ENCODE results near the gene RNASET2.
"Not testable (repeated sequence)": the region's sequence is repeated elsewhere in the genome, so short reads cannot be mapped to it uniquely, and the experiment has no call there.

RNASET2 gene

DNA sequence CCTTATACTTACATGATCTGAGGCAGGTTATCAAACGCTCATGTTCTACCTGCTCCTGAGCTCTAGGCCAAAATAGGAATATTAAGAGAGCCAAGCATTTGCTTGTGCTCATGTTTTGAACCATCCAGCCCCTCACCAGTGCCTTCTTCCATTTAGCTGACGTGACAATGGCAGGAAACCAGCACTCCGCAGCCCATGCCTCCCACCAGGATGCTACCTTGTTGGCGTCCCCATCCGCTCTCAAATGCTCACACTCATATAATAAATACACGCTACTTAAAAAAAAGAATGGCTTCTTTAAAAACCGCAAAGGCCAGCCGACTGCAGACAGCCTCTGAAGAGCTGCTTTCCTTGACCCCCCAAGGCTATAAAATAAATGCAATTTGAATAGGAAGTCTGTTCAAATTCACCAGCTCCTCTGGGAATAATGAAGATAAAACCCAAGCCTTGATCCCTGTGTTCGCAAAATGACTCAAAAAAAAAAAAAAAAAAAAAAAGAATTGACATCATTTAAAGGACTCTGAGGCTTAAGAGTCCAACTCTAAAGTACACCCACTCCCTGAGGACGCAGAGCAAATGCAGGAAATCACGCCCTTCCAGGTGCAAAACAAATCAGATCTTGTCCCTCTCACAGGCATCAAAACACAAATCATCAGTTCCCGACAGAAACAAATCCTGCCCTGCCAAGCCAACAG, 29.0 kb downstream of the RNASET2 start:
- DNase-seq (ENCODE audit: low spot score): no peak

DNA sequence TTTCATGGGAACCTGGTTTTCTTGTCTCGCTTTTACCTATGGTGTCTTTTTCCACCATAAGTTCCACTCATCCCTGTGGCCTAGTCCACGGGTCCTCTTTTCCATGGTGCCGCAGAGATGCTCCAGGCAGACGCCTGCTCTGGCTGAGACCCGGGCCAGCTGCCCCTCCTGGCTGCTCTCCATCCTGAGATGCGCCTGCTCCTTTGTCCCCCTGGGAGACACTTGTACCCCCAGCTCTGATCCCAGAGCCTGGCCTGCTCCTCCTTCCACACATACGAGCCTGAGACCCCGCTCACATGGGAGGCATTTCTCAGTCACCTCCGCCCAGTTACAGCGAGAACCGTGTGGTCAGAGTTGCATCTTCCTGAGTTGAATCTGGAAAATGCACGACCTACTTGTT, 29.6 kb downstream of the RNASET2 start:
- DNase-seq (ENCODE audit: low spot score): no peak

DNA sequence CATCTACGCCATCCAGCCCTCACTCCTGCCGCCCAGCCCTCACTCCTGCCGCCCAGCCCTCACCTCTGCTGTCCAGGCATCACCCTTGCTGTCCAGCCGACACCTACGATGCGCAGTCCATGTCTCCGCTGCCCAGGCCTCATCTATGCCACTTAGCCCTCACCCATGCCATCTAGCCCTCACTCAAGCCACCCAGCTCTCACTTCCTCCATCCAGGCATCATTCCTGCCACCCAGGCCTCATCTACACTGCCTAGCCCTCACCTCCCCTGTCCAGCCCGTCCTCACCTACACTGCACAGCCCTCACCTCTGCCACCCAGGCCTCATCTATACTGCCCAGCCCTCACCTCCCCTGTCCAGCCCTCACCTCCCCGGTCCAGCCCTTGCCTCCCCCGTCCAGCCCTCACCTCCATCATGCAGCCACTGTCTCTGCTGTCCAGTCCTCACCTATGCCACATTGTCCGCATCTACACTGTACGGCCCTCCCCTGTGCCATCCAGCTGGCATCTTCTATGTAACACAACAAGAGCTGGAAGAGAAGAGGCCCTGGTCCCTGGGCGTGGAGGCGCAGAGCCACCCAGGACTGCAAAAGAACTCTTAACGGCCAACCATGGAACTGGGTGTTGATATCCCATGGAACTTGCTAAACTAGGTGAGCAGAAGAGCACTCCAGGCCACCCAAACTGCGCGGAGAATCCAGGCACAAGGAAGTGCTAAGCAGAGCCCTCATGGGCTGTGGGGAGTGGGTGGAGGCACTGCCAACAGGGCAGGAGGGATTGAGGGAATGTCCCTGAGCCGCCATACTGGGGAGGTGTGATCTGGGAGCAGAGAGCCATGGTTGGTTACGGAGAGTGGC, 31.0 kb downstream of the RNASET2 start:
- DNase-seq (ENCODE audit: low spot score): no peak

DNA sequence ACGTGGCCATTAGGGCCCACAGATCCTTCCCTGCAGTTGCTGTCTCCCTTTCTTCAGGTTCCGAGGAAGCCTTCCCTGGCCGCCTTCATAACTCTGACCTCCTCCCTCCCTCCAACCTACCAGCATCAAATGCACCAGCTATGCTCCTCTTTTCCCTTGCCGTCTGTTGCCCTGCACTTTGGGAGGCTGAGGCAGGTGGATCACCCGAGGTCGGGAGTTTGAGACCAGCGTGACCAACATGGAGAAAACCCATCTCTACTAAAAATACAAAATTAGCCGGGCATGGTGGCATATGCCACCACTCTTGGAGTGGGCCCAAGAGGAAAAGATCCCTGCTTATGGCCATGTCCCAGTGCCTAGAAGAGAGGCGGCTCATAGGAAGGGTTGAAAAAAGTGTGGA, 31.8 kb downstream of the RNASET2 start:
- DNase-seq (ENCODE audit: low spot score): no peak

DNA sequence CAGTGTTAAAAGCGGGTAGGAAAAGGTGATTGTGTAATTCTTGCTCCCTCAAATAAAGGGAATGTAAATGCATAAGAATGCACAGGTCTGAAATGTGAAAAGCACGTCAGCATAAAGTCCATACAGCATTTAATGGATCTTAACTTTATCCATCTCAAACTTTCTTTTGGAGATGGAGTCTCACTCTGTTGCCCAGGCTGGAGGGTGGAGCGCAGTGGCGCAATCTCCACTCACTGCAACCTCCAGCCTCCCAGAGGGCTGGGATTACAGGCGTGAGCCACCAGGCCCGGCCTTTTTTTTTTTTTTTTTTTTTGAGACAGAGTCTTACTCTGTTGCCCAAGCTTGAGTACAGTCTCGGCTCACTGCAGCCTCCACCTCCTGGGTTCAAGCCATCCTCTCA, 33.4 kb downstream of the RNASET2 start:
- DNase-seq (ENCODE audit: low spot score): no peak

DNA sequence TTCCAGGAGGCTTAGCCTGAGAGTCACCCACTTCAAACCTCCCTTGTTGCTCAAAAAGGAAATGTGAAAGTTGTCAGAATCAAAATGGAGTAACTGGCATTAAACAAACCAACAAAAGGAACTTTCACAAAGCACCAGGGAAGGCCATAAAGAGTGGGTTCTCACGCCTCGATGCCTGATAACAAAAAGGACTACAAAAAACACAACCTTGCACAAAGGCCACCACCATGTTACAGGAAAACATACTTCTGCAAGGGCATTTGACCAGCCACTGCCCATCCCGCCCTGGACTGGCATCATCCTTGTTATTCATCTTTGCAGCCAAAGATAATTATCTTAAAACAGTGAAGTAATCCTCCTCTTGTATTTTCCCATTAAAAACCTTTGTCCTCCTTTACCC, 34.8 kb downstream of the RNASET2 start:
- no peak for DNase-seq (ENCODE audit: low spot score)

DNA sequence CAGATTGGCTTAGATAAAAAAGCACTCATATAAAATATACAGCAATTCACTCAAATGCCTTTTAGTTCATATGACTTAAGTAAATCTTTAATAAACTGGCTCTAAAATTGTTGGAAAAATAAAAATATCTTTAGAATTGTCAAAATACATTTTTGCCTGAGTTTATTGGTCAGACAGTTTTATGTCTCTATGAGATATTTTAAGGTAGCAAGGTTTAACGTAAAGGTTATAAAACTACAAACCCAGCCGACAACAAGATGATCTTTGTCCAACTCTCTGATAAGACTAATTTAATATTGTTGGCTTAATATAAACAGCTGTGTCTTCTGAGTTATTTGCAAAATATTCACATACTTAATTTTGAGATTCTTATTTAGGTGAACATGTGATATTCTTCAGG, 39.5 kb downstream of the RNASET2 start:
- DNase-seq (ENCODE audit: low spot score): no peak

DNA sequence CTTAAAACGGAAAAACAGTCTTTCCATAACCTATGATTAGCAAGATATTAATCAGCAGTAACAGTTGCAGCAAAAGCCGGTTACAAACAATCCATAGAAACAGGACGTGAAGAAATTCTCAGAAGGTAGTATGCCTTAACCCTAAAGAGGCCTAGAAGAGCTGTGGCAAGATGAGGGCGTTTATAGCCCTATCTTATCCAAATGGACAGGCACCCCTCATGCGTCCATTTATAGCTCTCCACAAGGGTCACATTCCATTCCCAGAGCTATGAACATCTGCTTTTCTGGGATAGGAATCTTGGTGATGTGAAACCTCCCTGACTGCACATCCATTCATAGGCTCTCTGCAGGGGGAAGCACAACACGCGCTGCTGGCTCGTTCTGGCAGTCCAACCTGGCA, 40.9 kb downstream of the RNASET2 start:
- DNase-seq (ENCODE audit: low spot score): not testable (repeated sequence)

DNA sequence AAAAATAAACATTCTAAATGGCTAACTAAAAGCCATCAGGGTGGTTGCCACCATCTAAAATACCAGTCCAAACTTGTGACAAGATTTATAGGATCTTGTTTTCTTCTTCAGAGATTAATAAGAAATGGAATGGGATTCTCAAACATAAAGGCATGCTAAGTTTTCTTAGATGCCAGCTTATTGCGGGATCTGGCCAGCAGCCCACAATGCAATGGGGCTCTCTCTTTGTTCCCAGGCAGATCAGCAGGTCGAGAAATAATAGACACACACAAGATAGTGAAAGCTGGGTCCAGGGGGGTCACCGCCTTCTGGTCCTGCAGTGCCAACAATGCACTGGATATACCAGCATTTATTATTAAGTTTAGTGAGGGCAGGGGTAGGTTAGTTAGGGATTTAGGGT, 41.4 kb downstream of the RNASET2 start:
- DNase-seq (ENCODE audit: low spot score): not testable (repeated sequence)

DNA sequence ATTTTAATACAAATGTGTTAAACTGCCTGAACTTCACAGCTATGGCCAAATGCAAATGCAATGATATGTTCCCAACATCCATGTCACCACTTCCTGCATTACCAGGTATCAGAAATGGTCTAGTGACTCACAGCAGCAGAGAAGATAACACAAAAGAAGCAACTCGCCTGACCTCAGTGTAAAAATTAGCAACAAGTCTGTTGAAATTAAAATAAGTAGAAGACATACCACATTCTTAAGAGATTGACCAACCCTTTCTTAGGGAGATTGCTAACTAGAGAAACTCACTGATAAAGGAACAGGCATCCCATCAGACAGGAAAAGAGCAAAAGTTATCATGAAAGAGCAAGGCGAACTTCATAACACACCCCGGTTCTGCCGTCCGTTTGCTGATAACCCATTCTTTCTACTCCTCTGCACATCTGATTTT, 45.1 kb downstream of the RNASET2 start:
- no peak for DNase-seq (ENCODE audit: low spot score)

DNA sequence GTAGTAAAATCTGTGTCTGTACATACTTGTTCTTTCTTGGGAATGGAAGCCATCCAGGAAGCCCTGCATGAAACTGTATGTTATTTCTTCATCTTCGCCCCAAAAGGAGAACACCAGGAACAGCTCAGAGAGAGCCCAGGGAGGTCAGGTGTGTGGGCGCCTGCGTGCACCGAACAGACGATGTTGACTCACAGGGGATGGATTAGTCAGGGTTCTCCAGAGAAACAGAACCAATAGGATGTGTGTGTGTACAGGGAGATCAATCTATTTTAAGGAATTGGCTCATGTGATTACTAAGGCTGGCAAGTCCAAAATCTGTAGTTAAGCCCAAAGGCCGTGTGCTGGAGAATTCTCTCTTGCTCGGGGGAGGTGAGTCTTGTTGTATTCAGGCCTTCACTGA, 45.7 kb downstream of the RNASET2 start:
- DNase-seq (ENCODE audit: low spot score): no peak

DNA sequence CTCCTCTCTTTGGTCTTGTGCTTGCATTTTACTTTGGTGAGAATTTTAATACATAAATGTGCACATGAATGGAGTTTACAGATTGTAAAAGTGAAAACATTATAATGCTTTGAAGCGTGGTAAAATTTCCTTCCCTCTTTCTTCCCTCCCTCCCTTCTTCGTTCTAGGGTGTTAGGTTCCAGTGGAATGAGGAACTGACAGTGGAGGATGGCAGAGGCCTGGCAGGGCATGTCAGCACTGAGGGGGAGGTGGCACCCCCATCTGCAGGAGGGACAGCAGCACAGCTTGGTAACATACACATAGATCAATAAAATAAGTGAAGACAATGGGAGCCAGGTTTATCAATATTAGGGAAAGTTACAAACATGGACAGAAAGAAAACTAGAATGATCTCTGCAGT, 47.5 kb downstream of the RNASET2 start:
- DNase-seq (ENCODE audit: low spot score): no peak

DNA sequence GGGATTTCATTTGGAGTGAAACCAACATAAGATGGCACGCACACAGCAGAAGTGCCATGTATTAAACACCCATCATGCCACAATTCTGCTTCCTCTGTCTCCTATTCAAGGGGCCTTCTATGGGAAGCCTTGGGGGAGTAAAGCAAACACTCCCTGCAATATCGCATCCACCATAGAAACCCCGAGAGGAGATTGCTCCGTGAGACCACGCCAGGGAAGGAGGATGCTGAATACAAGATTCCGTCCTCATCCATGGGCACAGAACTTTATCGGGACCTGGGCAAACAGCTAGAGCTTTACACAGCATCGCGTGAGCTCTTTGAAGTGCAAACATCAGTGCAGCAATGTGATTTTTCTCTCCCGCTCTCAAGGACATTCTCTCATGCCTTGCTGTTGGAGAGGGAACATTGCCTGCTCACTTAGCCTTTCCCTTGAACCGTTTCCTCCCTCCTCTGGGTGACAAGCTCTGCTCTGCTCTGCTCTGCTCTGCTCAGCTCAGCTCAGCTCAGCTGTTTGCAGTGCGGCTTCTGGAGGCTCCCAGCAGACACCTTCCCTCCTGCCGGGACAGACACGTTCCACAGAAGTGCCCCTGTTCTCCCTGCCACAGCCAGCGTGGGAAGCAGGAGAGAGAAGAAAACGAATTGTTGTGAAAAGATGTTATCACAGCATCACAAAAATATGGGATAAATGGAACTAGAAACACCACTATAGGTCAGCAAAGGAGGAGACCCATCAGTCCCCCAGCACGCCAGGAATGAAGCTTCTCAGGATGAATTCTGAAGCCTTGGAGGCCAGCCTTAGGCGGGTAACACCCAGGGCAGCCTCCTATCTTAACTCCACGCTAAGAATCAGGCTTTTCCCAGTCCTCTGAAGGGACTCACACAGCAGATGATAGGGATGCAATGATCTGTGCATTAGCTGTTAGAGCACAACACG, 48.2 kb downstream of the RNASET2 start:
- no peak for DNase-seq (ENCODE audit: low spot score)

DNA sequence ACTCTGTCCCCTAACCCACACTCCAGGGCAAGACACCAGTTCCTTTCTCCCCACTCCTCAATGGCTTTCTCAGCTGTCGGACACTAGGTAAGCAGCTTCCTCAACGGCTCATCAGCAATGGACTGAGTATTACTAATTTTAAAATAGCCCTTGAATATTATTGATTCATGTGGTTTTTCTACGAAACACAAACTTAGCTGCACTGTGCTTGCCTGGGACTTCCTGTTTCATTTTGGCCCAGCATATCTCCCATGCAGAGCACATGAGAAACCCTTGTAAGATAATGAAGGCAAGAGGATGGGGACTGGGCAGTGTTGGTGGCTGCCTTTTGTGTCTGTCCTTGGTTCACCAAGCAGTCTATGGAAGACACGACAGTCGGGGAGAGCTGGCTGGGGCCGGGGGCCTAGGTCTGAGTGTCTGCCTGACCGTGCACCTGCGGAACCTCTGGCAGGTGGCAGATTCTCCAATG, 48.9 kb downstream of the RNASET2 start:
- no peak for DNase-seq (ENCODE audit: low spot score)

DNA sequence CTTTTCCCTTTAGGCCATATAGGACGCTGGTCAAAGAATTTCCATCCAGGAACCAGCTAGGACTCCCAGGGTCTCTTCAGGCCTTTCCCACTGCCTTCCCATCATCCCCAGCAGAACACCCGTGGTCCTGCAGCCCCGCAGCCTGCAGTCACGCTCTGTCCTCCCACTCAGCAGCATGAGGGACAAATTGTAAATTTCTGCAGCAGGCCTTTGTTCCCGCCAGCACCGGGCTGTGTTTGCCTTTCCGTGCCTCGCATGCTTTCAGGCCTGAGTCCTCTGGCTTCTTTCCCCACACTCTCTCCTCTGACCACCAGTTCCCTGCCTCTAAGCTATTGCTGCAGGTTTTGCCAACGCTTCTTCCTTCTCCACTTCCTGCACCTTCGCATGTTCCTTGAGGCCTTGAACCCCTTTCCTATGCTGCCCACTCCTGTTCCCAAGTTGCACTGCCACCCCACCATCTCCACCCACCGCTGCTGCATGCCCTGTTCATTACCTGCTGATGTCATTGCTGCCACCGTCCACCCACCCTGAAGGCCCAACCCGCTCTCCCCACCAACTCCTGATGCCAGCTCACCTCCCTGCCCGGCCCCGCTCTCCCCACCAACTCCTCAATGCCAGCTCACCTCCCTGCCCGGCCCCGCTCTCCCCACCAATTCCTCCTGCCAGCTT, 49.8 kb downstream of the RNASET2 start:
- DNase-seq (ENCODE audit: low spot score): no peak

DNA sequence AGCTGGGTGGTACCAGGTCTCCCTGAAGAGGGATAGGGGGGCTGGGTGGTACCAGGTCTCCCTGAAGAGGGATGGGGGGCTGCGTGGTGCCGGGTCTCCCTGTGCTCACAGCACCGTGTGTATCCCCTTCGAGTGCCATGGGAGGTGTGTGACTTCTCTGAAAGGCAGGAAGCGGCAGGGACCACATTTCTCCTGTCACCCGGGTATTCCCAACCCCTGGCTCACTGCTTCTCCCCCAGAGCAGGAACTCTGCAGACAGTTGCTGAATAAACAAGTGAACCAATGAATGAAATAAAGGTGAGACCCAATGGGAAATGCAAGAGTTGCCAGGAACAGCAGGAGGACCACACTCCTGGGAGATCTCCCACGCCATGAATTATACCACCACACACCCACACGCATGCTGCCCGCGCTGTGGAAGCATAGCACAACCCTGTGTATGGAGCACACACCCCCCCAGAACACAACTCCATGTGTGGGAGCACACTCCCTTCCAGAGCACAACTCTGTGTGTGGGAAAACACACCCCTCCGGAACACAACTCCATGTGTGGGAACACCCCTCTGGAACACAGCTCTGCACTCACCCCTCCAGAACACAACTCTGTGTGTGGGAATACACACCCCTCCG, 50.7 kb downstream of the RNASET2 start:
- no peak for DNase-seq (ENCODE audit: low spot score)

DNA sequence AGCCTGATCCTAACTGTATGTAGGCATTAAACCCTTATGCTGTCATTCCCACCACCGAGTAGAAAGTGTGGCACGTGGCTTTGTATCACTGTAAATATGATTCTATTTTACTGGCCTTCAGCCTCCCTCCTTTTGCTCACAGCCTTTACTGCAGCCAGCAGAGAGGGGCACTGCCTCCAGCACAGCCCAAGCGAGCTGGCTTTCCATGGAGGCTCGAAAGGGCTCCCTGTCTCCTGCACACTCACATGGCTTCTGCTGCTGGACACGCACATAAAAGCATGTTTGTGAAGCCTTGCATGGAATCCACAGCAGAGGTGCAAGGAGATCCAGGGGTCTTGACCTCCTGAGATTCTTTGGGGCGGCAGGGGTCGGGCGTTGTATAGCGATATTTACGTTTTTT, 51.3 kb downstream of the RNASET2 start:
- no peak for DNase-seq (ENCODE audit: low spot score)

DNA sequence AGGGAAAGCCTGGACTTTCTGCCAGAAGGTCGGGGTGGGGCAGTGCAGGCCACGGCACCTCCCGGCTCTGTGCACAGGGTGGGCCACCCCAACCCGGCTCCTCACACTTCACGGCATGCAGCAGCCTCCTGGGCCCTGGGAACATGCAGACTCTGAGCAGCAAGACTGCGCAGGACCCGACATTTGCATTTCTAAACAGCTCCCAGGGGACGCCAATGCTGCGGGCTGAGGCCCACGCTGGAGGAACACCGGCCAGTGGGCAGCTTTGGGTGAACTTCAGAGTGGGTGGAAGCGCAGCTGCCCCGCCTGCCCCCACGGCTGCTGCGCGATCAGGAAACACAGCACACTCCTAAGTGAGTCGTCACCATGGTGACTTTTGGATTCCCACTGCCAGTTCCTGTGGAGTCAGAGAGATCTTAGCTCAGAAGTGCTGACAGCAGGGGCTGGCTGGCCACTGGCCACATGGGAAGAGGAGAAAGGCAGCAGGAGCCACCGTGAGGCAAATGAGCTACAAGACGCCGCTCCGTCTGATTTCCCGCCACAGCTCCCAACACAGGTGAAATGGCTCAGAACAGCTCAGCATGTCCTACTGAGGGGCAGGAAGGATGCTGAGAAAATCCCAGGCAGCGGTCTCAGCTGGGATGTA, 52.1 kb downstream of the RNASET2 start:
- DNase-seq (ENCODE audit: low spot score): no peak

DNA sequence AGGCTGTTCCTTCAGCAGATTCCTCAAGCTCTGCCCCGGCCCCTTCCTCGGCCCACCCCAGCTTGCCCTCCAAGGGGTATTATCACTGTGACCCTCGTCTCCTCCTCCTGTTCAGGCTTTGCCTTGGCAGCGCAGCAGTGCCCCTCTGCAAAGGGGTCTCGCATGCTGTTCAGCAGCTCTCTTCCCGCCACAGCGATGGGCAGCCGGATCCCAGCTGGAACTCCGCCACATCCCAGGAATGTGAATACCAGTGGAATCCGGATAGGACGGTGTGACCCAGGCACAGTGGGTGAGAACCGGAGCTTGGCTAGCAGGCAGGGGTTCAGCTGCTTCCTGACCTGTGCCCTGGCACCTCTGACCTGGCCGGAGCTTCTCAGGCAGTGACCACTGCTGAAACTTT, 52.9 kb downstream of the RNASET2 start:
- DNase-seq (ENCODE audit: low spot score): no peak

DNA sequence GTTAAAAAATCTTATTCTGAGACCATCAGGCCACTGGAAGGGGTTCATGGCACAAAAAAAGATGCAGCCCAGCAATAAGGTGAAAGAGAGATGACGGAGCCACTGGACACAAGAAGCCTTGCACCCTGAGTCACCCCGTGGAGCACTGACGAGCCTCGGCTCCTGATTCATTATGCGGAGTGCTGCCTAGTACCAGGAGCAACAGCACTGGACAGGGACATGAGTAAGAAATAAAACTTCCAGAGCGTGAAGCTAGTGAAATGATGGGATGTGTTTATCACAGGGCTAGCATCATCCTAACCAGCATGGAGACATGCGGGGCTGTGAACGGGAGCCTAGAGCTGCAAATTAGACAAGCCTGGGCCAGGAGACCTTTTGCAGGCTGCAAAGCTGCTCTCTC, 53.3 kb downstream of the RNASET2 start:
- no peak for DNase-seq (ENCODE audit: low spot score)

DNA sequence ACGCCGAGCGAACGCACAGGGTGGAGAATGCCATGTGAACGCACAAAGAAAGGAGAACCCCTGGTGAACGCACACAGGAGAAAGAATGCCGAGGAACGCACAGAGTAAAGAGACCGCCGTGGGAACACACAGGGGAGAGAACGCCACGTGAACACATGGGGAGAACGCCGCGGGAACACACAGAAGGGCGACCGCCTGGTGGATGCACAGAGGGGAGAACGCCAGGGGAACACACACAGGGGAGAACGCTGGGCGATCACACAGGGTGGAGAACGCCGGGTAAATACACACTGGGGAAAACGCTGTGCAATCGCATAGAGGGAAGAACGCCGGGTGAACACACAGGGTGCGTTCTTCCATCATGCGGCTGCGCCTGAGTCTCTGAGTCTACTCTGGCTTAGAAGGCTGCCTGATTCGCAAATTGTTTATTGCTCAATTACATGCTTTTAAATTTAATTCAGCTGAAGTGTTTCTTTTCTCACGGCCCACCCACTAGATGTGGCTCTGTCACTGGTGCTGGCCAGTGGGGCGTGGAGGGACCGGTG, 54.1 kb downstream of the RNASET2 start:
- no peak for DNase-seq (ENCODE audit: low spot score)

Measured in HuH-7 (cell line).